HepG2 (cell line): Measurements from ENCODE around the gene TUBB4B. TPM values are rescaled to one million over a fixed set of nuclear protein-coding genes. Genes with fewer than 3 reads are reported as not detected.

Experiments used
- ASH2L ChIP-seq: fragments of 300-600, 200-600 bp; sonication (generic); IDR thresholded peaks from 2 replicates; pipeline ENCODE4 v1.7.0; 2017; ENCODE audit warnings: low read depth, mild to moderate bottlenecking, moderate library complexity, mixed read lengths, low read length; ENCODE audit not compliant: insufficient read length
- ATF7-NPFF ChIP-seq: sonication (generic); formaldehyde crosslinking; IDR thresholded peaks from 2 replicates; pipeline ENCODE4 v1.8.1; 2023; ENCODE audit warnings: mild to moderate bottlenecking, low read depth, missing genetic modification reagents, moderate library complexity
- BORCS8-MEF2B ChIP-seq: sonication (generic); formaldehyde crosslinking; IDR thresholded peaks from 2 replicates; pipeline ENCODE4 v1.8.0; 2022; ENCODE audit warnings: mild to moderate bottlenecking, missing genetic modification reagents
- ETV6 ChIP-seq: sonication (generic); formaldehyde crosslinking; conservative IDR thresholded peaks from 2 replicates; pipeline ENCODE4 v1.4.0; 2020; ENCODE audit warnings: missing genetic modification reagents
- HES4 ChIP-seq: sonication (generic); formaldehyde crosslinking; IDR thresholded peaks from 2 replicates; pipeline ENCODE4 v1.9.0; 2021; ENCODE audit warnings: mild to moderate bottlenecking, missing genetic modification reagents, borderline replicate concordance
- HNRNPL ChIP-seq: fragments of 200-400 bp; formaldehyde crosslinking; IDR thresholded peaks from 2 replicates; pipeline ENCODE4 v1.6.1; 2017; ENCODE audit warnings: mild to moderate bottlenecking, low read depth, low read length
- KAT7 ChIP-seq: IDR thresholded peaks from 2 replicates; pipeline ENCODE4 v1.6.1; 2018; ENCODE audit warnings: borderline replicate concordance, missing compliant biosample characterization
- MEIS1 ChIP-seq: sonication (generic); formaldehyde crosslinking; IDR thresholded peaks from 2 replicates; pipeline ENCODE4 v1.9.0; 2021; ENCODE audit warnings: mild to moderate bottlenecking, missing genetic modification reagents, moderate library complexity, borderline replicate concordance
- PBX2 ChIP-seq: IDR thresholded peaks from 2 replicates; pipeline ENCODE4 v1.6.1; 2016; ENCODE audit warnings: control low read depth
- RBFOX2 ChIP-seq: fragments of 200-400 bp; formaldehyde crosslinking; IDR thresholded peaks from 2 replicates; pipeline ENCODE4 v1.6.1; 2017; ENCODE audit warnings: low read depth, mild to moderate bottlenecking, low read length
- RXRA ChIP-seq: sonication (generic); formaldehyde crosslinking; IDR thresholded peaks from 2 replicates; pipeline ENCODE4 v1.5.1; 2020; ENCODE audit warnings: missing genetic modification reagents
- SKI ChIP-seq: fragments of 450-650 bp; IDR thresholded peaks from one replicate; pipeline ENCODE4 v1.6.1; 2018; ENCODE audit warnings: mild to moderate bottlenecking; ENCODE audit not compliant: partially characterized antibody
- ZBTB20 ChIP-seq: sonication (generic); formaldehyde crosslinking; IDR thresholded peaks from 2 replicates; pipeline ENCODE4 v1.8.1; 2023; ENCODE audit warnings: missing genetic modification reagents, low read depth, mild to moderate bottlenecking, borderline replicate concordance
- ZNF766 ChIP-seq: sonication (generic); formaldehyde crosslinking; IDR thresholded peaks from 2 replicates; pipeline ENCODE4 v1.5.0; 2020; ENCODE audit warnings: missing genetic modification reagents, borderline replicate concordance
- polyA plus RNA-seq, 8 experiments: library from polyadenylated mRNA; depleted of rRNA in 3 of 8; stranded (reverse) in 7 of 8; unstranded in 1 of 8; fragments of >200 nt; fragmentation: Illumina TruSeq in 4 of 8; extraction: Trizol in 4 of 8; gene quantifications; 2 replicates each; pipeline versions ENCODE4 v1.2.1 to v1.2.3, GENCODE V29; 2011 to 2016; ENCODE audit warnings: low read depth in 4 of 8, missing spikeins in 1 of 8, mixed read lengths in 1 of 8; ENCODE audit not compliant: insufficient read depth in 1 of 8
- total RNA-seq, 5 experiments: library from RNA; depleted of rRNA; stranded (reverse); fragments of >200 nt; fragmentation: Illumina TruSeq; extraction: Trizol; gene quantifications; 2 replicates each; pipeline ENCODE4 v1.2.3, GENCODE V29; 2016; ENCODE audit warnings: low read depth in 1 of 5
- TF ChIP-seq, protein P1 (sequence below): sonication (generic); formaldehyde crosslinking; conservative IDR thresholded peaks from 2 replicates; pipeline ENCODE4 v1.4.0; 2020; ENCODE audit warnings: mild to moderate bottlenecking, missing genetic modification reagents, moderate library complexity
- TF ChIP-seq, protein P2 (sequence below): sonication (generic); formaldehyde crosslinking; IDR thresholded peaks from 2 replicates; pipeline ENCODE4 v1.5.1; 2020; ENCODE audit warnings: missing genetic modification reagents, mild to moderate bottlenecking, borderline replicate concordance
- TF ChIP-seq, protein P3 (sequence below): IDR thresholded peaks from 2 replicates; pipeline ENCODE4 v1.6.1; 2016; ENCODE audit warnings: low read depth, borderline replicate concordance
- TF ChIP-seq, protein P4 (sequence below): sonication (generic); formaldehyde crosslinking; IDR thresholded peaks from 2 replicates; pipeline ENCODE4 v1.5.0; 2020; ENCODE audit warnings: missing genetic modification reagents, mild to moderate bottlenecking, borderline replicate concordance
- TF ChIP-seq, protein P5 (sequence below): IDR thresholded peaks from 2 replicates; pipeline ENCODE4 v1.6.1; 2012; ENCODE audit warnings: inconsistent platforms

TUBB4B gene
- total and polyA plus RNA-seq, 2 of the 13 experiments (the other 11 are each of a cell fraction or from before 2014, with no cell fraction given), result 182 to 412 TPM

GRCh38 chr9:137242269-137243203 lies 1.4 kb downstream of the TUBB4B start (continued):
- TF ChIP-seq, protein P1, sequence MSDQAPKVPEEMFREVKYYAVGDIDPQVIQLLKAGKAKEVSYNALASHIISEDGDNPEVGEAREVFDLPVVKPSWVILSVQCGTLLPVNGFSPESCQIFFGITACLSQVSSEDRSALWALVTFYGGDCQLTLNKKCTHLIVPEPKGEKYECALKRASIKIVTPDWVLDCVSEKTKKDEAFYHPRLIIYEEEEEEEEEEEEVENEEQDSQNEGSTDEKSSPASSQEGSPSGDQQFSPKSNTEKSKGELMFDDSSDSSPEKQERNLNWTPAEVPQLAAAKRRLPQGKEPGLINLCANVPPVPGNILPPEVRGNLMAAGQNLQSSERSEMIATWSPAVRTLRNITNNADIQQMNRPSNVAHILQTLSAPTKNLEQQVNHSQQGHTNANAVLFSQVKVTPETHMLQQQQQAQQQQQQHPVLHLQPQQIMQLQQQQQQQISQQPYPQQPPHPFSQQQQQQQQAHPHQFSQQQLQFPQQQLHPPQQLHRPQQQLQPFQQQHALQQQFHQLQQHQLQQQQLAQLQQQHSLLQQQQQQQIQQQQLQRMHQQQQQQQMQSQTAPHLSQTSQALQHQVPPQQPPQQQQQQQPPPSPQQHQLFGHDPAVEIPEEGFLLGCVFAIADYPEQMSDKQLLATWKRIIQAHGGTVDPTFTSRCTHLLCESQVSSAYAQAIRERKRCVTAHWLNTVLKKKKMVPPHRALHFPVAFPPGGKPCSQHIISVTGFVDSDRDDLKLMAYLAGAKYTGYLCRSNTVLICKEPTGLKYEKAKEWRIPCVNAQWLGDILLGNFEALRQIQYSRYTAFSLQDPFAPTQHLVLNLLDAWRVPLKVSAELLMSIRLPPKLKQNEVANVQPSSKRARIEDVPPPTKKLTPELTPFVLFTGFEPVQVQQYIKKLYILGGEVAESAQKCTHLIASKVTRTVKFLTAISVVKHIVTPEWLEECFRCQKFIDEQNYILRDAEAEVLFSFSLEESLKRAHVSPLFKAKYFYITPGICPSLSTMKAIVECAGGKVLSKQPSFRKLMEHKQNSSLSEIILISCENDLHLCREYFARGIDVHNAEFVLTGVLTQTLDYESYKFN (CRISPR knock-in tag), result peak; percentile 30; the same call in 1 of the 2 replicates
- TF ChIP-seq ETV6 (no peak), ATF7-NPFF (CRISPR knock-in tag) (peak; percentile 0; the same call in 1 of the 2 replicates), ZBTB20 (CRISPR knock-in tag) (0 out of 2 replicates have a peak, but pooled peaks have one; percentile 54), ZNF766 (no peak), HES4 (CRISPR knock-in tag) (no peak), PBX2 (CRISPR knock-in tag) (no peak), MEIS1 (CRISPR knock-in tag) (0 out of 2 replicates have a peak, but pooled peaks have one; percentile 12), RXRA (CRISPR knock-in tag) (peak; percentile 8; the same call in 1 of the 2 replicates), HNRNPL (0 out of 2 replicates have a peak, but pooled peaks have one; percentile 52), SKI (no peak), KAT7 (0 out of 2 replicates have a peak, but pooled peaks have one; percentile 8), RBFOX2 (peak; percentile 76), BORCS8-MEF2B (no peak), ASH2L (peak; percentile 9)
- TF ChIP-seq, protein P2, sequence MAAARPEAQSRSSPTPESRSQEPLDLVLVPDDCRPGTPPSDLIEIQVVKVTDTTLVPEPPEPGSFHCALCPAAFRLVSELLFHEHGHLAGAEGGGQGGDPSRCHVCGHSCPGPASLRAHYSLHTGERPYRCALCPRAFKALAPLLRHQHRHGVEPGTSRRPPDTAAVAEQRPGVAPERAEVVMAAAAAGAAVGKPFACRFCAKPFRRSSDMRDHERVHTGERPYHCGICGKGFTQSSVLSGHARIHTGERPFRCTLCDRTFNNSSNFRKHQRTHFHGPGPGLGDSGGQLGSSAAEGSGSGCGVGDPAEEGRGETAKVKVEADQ (CRISPR knock-in tag), result no peak; the same call in 1 of the 2 replicates
- TF ChIP-seq, protein P3, sequence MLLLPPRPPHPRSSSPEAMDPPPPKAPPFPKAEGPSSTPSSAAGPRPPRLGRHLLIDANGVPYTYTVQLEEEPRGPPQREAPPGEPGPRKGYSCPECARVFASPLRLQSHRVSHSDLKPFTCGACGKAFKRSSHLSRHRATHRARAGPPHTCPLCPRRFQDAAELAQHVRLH, result no peak
- TF ChIP-seq, protein P4, sequence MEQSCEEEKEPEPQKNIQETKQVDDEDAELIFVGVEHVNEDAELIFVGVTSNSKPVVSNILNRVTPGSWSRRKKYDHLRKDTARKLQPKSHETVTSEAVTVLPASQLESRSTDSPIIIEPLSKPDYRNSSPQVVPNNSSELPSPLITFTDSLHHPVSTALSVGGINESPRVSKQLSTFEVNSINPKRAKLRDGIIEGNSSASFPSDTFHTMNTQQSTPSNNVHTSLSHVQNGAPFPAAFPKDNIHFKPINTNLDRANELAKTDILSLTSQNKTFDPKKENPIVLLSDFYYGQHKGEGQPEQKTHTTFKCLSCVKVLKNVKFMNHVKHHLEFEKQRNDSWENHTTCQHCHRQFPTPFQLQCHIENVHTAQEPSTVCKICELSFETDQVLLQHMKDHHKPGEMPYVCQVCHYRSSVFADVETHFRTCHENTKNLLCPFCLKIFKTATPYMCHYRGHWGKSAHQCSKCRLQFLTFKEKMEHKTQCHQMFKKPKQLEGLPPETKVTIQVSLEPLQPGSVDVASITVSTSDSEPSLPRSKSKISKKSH (CRISPR knock-in tag), result 0 out of 2 replicates have a peak, but pooled peaks have one; percentile 28
- TF ChIP-seq, protein P5, sequence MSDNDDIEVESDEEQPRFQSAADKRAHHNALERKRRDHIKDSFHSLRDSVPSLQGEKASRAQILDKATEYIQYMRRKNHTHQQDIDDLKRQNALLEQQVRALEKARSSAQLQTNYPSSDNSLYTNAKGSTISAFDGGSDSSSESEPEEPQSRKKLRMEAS, result no peak
